ENCODE results near the gene OR8A1.

- TF ChIP-seq, protein P1, sequence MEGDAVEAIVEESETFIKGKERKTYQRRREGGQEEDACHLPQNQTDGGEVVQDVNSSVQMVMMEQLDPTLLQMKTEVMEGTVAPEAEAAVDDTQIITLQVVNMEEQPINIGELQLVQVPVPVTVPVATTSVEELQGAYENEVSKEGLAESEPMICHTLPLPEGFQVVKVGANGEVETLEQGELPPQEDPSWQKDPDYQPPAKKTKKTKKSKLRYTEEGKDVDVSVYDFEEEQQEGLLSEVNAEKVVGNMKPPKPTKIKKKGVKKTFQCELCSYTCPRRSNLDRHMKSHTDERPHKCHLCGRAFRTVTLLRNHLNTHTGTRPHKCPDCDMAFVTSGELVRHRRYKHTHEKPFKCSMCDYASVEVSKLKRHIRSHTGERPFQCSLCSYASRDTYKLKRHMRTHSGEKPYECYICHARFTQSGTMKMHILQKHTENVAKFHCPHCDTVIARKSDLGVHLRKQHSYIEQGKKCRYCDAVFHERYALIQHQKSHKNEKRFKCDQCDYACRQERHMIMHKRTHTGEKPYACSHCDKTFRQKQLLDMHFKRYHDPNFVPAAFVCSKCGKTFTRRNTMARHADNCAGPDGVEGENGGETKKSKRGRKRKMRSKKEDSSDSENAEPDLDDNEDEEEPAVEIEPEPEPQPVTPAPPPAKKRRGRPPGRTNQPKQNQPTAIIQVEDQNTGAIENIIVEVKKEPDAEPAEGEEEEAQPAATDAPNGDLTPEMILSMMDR (IDR thresholded peaks at IDR 0.05), result peak; percentile 30 to 67 (median 51)
- TF ChIP-seq POLR2A (IDR thresholded peaks at IDR 0.05), result no peak
Observed at GRCh38 chr11:124586238-124586860, 16.6 kb downstream of the OR8A1 start.

Data from body of pancreas (tissue), 4 donors.